Measurements from ENCODE around the gene MVK.

DNA sequence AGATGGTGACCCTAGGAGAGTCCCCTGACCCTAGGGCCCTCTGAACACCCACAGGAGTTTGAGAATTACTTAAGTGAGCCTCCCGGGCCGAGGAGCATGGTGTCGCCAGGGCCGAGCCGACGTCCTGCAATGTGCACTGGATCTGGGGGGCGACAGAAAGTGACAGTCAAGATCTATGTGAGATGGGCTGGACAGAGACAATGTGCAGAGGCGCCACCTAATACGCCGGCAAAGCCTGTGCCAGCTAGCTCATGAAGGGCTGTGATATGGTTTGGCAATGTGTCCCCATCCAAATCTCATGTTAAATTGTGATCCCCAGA, 11.9 kb upstream of the MVK start:
- TF ChIP-seq CTCF (IDR thresholded peaks at IDR 0.05; ENCODE audit: insufficient read depth, low read depth, low read length), result no peak
- no peak for TF ChIP-seq EZH2 (IDR thresholded peaks at IDR 0.05; ENCODE audit: insufficient read depth, low read length)

Measured in astrocyte (in vitro differentiated cells and primary cell).